ENCODE measurements around the gene SLC30A5.
"Not testable (repeated sequence)": the region's sequence is repeated elsewhere in the genome, so short reads cannot be mapped to it uniquely, and the experiment has no call there.

- TF ChIP-seq, protein P1, sequence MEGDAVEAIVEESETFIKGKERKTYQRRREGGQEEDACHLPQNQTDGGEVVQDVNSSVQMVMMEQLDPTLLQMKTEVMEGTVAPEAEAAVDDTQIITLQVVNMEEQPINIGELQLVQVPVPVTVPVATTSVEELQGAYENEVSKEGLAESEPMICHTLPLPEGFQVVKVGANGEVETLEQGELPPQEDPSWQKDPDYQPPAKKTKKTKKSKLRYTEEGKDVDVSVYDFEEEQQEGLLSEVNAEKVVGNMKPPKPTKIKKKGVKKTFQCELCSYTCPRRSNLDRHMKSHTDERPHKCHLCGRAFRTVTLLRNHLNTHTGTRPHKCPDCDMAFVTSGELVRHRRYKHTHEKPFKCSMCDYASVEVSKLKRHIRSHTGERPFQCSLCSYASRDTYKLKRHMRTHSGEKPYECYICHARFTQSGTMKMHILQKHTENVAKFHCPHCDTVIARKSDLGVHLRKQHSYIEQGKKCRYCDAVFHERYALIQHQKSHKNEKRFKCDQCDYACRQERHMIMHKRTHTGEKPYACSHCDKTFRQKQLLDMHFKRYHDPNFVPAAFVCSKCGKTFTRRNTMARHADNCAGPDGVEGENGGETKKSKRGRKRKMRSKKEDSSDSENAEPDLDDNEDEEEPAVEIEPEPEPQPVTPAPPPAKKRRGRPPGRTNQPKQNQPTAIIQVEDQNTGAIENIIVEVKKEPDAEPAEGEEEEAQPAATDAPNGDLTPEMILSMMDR (IDR thresholded peaks at IDR 0.05), result not testable (repeated sequence)
- TF ChIP-seq POLR2A (IDR thresholded peaks at IDR 0.05; ENCODE audit: low read depth); EP300 (IDR thresholded peaks at IDR 0.05): not testable (repeated sequence)
Measured at GRCh38 chr5:69045213-69045612, 48.6 kb upstream of the SLC30A5 start.

Data from esophagus muscularis mucosa (tissue), 4 donors.